ENCODE measurements around the gene GUCD1. TPM values are rescaled to one million over a fixed set of nuclear protein-coding genes. Genes with fewer than 3 reads are reported as not detected.
"Not testable (repeated sequence)": the region's sequence is repeated elsewhere in the genome, so short reads cannot be mapped to it uniquely, and the experiment has no call there.

GUCD1 gene
- total RNA-seq, 2 experiments from 2014 or later, result 127 to 145 TPM

DNA sequence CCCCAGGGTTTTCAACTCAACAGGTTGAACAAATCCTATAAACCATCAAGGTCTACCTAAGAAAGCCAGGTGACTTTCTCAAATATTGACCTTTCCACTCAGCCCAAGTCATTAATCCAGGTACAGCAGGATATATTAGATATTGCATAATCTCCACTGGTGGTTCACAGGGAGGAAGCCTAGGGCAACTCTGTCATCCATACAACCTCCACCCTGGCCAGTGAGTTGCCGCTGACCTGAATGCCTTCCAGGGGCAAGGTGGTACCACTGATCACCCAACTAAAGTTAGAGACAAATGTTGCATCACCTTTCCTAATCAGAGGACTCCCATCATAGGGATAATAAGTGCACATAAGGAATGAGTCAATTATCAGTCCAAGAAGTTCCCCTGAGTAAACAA, 22.9 kb downstream of the GUCD1 start:
- no peak for DNase-seq
- Mint-ChIP-seq H3K36me3 (no peaks in the 10 kb centered on the region), H3K9me3 (no peaks in the 10 kb centered on the region), H3K27me3 (no peaks in the 10 kb centered on the region), H3K4me1 (no peaks in the 10 kb centered on the region), H3K4me3 (no peak overlapping the region), H3K27ac (no peak overlapping the region)

DNA sequence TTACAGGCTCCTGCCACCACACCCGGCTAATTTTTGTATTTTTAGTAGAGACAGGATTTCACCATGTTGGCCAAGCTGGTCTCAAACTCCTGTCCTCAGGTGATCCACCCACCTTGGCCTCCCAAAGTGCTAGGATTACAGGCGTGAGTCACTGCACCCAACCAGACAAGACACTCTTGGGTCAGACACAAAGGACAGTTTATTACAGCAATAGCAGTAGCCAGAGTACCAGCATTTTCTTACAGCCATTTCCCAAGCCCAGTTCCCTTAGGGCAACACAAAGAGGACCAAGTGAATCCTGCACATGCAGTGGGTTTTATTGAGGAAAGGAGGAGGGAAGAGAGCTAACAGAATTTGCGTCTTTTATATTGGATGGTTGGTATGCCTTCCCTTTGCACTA, 24.0 kb downstream of the GUCD1 start:
- H3K4me3 Mint-ChIP-seq, H3K27ac Mint-ChIP-seq, H3K27me3 Mint-ChIP-seq, H3K36me3 Mint-ChIP-seq, H3K9me3 Mint-ChIP-seq, DNase-seq, H3K4me1 Mint-ChIP-seq: not testable (repeated sequence)

DNA sequence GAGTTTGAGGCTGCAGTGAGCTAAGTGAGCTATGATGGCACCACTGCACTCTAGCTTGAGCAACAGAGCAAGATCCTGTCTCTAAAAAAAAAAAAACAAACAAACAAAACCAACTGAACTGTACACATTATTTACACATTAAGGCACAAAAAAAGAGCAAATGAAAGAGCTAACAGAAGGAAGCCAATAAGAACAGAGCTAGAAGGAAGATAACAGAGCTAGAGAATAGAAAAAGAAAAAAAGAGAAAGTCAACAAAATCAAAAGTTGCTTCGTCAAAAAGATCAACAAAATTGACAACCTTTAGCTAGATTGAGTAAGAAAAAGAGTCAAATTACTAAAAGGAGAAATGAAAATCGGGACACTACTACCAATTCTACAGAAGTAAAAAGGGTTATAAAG, 25.0 kb downstream of the GUCD1 start:
- H3K9me3 Mint-ChIP-seq, result no peaks in the 10 kb centered on the region
- DNase-seq, result no peak
- H3K27ac Mint-ChIP-seq, result no peak overlapping the region
- H3K4me3 Mint-ChIP-seq, result no peak overlapping the region
- H3K4me1 Mint-ChIP-seq, result peaks cover 7% of the 10 kb centered on the region
- H3K27me3 Mint-ChIP-seq, result no peaks in the 10 kb centered on the region
- H3K36me3 Mint-ChIP-seq, result no peaks in the 10 kb centered on the region

DNA sequence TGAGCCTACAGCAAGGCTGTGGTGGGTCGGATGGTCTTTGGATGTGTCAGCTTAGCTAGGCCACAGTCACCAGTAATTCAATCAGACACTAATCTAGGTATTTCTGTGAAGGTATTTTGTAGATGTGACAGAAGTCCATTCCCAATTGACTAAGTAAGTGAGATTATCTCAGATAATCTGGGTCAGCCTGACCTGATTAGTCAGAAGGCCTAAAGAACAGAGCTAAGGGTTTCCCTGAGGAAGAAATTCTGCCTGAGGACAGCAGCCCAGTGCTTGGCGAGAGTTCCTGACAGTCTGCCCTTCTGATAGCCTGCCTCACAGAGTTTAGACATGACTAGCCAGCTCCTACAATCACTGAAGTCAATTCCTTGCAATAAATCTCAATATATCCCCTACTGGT, 28.7 kb downstream of the GUCD1 start:
- Mint-ChIP-seq H3K4me3 (no peak overlapping the region), H3K27me3 (no peaks in the 10 kb centered on the region), H3K36me3 (no peaks in the 10 kb centered on the region), H3K4me1 (peaks cover 14% of the 10 kb centered on the region), H3K27ac (no peak overlapping the region), H3K9me3 (no peaks in the 10 kb centered on the region)
- no peak for DNase-seq

GRCh38 chr22:24525416-24526037, 29.4 kb downstream of the GUCD1 start:
- DNase-seq, result peak; percentile 77
- H3K27ac Mint-ChIP-seq, result no peak overlapping the region
- no peak overlapping the region for H3K4me3 Mint-ChIP-seq

GRCh38 chr22:24523873-24524272, 31.1 kb downstream of the GUCD1 start:
- Mint-ChIP-seq H3K27me3 (no peaks in the 10 kb centered on the region), H3K4me3 (no peak overlapping the region), H3K9me3 (no peaks in the 10 kb centered on the region), H3K4me1 (peaks cover 14% of the 10 kb centered on the region), H3K36me3 (no peaks in the 10 kb centered on the region), H3K27ac (no peak overlapping the region)
- no peak for DNase-seq

More at GRCh38 chr22:24525416-24526037, 29.4 kb downstream of the GUCD1 start:
- Mint-ChIP-seq H3K9me3 (no peaks in the 10 kb centered on the region), H3K27me3 (no peaks in the 10 kb centered on the region), H3K36me3 (no peaks in the 10 kb centered on the region), H3K4me1 (peaks cover 14% of the 10 kb centered on the region)

DNA sequence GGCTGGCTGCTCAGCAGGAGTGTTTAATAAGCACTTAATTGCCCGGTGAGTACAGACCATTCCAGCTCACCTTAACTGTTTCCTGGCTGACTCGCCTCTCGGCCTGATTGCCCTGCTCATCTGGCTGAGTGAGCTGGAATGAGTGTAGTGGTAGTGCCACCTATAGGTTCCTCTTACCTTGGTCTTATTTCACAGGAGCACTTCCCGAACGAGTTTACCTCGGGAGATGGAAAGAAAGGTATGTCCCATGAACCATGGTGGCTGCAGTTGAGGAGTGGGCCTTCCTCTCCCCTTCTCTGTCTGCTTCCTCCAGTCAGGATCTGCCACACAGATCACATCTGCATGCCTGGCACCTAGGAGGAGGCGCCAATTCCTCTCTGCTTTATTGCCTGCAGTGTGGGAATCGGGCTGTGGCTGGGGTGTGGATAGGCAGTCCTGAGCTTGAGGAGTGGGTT, 33.1 kb downstream of the GUCD1 start:
- peak; percentile 22 for DNase-seq
- Mint-ChIP-seq H3K27ac (no peak overlapping the region), H3K9me3 (no peaks in the 10 kb centered on the region), H3K4me1 (peaks cover 14% of the 10 kb centered on the region), H3K36me3 (no peaks in the 10 kb centered on the region), H3K4me3 (no peak overlapping the region), H3K27me3 (peaks cover 9% of the 10 kb centered on the region)

DNA sequence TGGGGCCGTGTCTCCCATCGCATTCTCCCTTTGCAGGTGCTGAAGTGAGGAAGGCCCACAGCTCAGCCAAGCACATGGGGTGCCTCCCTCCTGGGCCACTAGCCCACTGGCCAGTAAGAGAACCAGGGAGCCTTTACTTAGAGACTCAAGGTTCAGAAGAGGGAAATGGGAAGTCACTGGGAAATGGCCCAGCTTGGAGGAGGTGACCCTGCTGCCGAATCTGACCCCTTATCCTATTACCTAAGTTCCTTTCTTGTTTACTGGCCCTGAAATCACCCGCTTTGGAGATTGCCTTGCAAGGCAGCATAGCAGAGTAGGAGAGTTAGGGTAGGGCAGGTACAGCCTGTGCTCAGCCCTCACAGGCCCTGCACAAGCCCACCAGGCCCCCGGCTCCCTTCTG, 35.4 kb downstream of the GUCD1 start:
- H3K36me3 Mint-ChIP-seq, result no peaks in the 10 kb centered on the region
- no peak overlapping the region for H3K4me3 Mint-ChIP-seq

GRCh38 chr22:24518771-24519485, 36.0 kb downstream of the GUCD1 start:
- Mint-ChIP-seq H3K27ac (no peak overlapping the region), H3K27me3 (peaks cover 9% of the 10 kb centered on the region), H3K4me1 (peaks cover 6% of the 10 kb centered on the region)

More for the DNA sequence above, 35.4 kb downstream of the GUCD1 start:
- Mint-ChIP-seq H3K27ac (no peak overlapping the region), H3K27me3 (peaks cover 9% of the 10 kb centered on the region), H3K4me1 (peaks cover 6% of the 10 kb centered on the region), H3K9me3 (no peaks in the 10 kb centered on the region)
- no peak for DNase-seq

DNA sequence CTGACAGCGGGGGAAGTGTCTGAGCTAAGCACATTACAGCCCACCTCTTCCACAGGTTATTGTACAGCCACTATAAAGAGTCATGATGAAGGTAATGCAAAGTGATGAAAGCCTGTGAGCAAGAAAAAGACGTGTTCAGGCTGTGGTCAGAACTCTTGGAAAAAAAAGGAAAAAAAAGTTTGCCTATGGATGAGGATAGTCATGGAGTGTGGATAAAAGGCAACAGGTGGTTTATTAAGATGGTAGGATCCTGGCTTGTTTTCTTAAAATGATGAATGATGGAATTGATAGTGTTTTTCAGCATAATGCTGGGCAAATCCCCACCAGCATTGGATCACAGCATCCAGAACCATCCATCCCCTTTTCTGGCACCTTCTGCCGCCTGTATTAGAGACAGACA, 36.7 kb downstream of the GUCD1 start:
- H3K4me3 Mint-ChIP-seq, result no peak overlapping the region
- no peaks in the 10 kb centered on the region for H3K9me3 Mint-ChIP-seq
- H3K27ac Mint-ChIP-seq, result no peak overlapping the region
- H3K4me1 Mint-ChIP-seq, result peaks cover 6% of the 10 kb centered on the region
- DNase-seq, result no peak
- H3K36me3 Mint-ChIP-seq, result no peaks in the 10 kb centered on the region
- H3K27me3 Mint-ChIP-seq, result peaks cover 9% of the 10 kb centered on the region

More at GRCh38 chr22:24518771-24519485, 36.0 kb downstream of the GUCD1 start:
- Mint-ChIP-seq H3K36me3 (no peaks in the 10 kb centered on the region), H3K4me3 (no peak overlapping the region), H3K9me3 (no peaks in the 10 kb centered on the region)
- DNase-seq, result no peak

DNA sequence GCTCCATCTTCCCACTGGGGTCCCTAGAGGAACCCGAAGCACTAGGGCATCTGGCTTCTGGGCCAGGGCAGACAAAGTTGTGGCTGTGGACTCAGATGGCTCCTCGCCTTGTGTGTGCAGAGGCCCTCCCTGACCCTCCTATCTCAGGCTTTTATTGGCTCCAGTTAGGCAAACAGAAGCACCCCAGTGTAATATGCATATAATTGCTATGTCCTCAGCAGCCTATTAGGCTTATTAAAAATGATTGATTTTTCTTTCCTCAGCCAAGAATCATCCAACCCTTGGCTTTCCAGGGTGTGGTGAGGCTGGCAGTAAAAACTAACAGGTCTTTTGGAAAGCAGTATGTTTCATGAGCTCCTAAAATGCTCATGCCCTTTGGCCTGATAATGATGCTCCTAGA, 37.5 kb downstream of the GUCD1 start:
- Mint-ChIP-seq H3K4me3 (no peak overlapping the region), H3K27ac (no peak overlapping the region), H3K27me3 (peaks cover 9% of the 10 kb centered on the region), H3K4me1 (peaks cover 6% of the 10 kb centered on the region), H3K9me3 (no peaks in the 10 kb centered on the region), H3K36me3 (no peaks in the 10 kb centered on the region)
- no peak for DNase-seq

DNA sequence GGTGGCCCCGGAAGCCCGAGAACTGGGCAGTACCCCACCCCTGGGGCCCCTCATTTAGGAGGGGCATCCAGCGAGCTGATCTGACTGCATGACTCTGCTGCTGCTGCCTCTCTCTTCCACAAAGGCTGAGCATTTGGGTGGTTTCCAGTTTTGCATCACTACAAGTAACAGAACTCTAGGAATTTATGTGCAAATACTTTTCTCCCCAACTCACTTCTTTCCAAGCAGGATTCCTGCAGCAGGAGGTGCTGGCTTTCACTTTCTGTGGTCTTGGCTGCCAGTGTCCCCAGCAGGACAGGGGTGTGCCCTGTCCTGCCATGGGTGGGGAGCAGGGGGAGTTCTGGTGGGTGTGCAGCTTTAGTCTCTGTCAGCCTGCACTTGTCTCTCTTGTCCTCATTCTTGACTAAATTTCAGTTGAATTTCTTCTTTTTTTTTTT, 38.6 kb downstream of the GUCD1 start:
- Mint-ChIP-seq H3K4me1 (peaks cover 7% of the 10 kb centered on the region), H3K27ac (no peak overlapping the region), H3K9me3 (no peaks in the 10 kb centered on the region), H3K4me3 (no peak overlapping the region), H3K36me3 (no peaks in the 10 kb centered on the region), H3K27me3 (peaks cover 9% of the 10 kb centered on the region)
- no peak for DNase-seq

DNA sequence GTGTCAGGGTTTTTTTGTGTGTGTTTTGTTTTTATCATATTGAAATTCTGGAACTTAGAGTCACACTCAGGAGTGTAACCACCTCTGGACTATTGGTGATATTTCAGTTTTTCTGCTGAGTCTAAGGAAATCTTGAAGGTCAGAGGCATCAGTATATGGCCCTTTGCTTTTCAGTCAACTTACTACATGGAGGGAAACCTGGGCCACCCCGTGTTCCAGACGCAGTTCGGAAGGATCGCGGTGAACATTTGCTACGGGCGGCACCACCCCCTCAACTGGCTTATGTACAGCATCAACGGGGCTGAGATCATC, 40.0 kb downstream of the GUCD1 start:
- Mint-ChIP-seq H3K36me3 (no peaks in the 10 kb centered on the region), H3K4me3 (no peak overlapping the region), H3K4me1 (peaks cover 13% of the 10 kb centered on the region), H3K27me3 (peaks cover 12% of the 10 kb centered on the region), H3K27ac (no peak overlapping the region), H3K9me3 (no peaks in the 10 kb centered on the region)
- DNase-seq, result no peak

DNA sequence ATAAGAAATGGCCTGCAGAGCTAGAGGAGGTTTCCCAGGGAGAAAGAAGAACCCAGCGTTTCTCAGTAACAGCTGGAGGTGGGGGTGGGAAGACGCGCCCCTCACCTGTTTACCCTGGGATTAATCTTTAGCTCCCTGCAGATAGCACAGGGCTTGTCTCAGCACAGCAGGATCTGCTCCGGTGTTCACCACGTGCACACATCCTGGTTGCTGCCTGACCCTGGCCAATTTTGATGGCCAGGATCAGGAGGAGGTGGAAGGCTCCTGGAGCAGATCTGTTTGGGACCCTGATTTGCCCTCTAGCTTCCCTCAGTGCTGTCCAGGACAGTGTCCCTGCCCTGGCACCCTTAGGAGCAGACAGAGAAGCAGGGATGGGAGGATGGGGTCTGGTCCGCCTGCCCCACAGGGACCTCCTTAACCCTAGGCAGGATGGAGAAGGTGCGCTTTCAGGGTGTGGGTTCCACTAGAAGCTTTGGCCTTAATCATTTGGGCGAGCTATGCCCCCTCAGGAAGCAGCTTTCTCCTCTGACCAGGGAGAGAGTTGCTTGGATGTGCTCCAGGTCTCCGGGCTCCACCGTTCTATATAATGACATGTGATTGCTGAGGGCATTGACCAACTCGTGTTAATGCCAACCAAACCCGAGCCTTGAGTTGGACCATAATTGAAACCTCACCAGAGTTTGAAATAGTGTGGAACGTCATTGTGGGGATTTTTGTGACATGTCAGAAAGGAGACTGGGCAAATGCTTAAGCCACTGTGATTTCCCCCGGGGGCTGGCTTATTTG, 40.5 kb downstream of the GUCD1 start:
- Mint-ChIP-seq H3K27ac (no peak overlapping the region), H3K36me3 (no peaks in the 10 kb centered on the region), H3K27me3 (peaks cover 12% of the 10 kb centered on the region), H3K4me1 (peaks cover 13% of the 10 kb centered on the region), H3K9me3 (no peaks in the 10 kb centered on the region), H3K4me3 (no peak overlapping the region)
- no peak for DNase-seq

- DNase-seq, result no peak
- peaks cover 13% of the 10 kb centered on the region for H3K4me1 Mint-ChIP-seq
- peaks cover 12% of the 10 kb centered on the region for H3K27me3 Mint-ChIP-seq
- H3K27ac Mint-ChIP-seq, result no peak overlapping the region
- H3K9me3 Mint-ChIP-seq, result no peaks in the 10 kb centered on the region
- no peaks in the 10 kb centered on the region for H3K36me3 Mint-ChIP-seq
- no peak overlapping the region for H3K4me3 Mint-ChIP-seq
Measured at GRCh38 chr22:24513378-24514240, 41.3 kb downstream of the GUCD1 start.
